Measurements from ENCODE around the gene NDUFAF4.

NDUFAF4 gene

GRCh38 chr6:96917098-96917497 lies 19.4 kb upstream of the NDUFAF4 start:
- no peaks in the 10 kb centered on the region for H3K36me3 ChIP-seq (ENCODE audit: control insufficient read depth, insufficient read depth, low read length)
- peaks cover 9% of the 10 kb centered on the region for H3K4me1 ChIP-seq
- H3K27me3 ChIP-seq (ENCODE audit: control insufficient read depth, insufficient read depth, low read length), result no peaks in the 10 kb centered on the region
- no peak for TF ChIP-seq CTCF (IDR thresholded peaks at IDR 0.05)
- no peak overlapping the region for H3K4me3 ChIP-seq (ENCODE audit: low read depth, low read length)
- no peaks in the 10 kb centered on the region for H3K79me2 ChIP-seq
- no peaks in the 10 kb centered on the region for H3K9me3 ChIP-seq (ENCODE audit: control insufficient read depth, low read length)
- H2AFZ ChIP-seq, result no peak overlapping the region
- no peak overlapping the region for H3K9ac ChIP-seq
- H3K4me2 ChIP-seq (ENCODE audit: low read length), result no peak overlapping the region
- H3K27ac ChIP-seq, result no peak overlapping the region

GRCh38 chr6:96913621-96914020 lies 15.9 kb upstream of the NDUFAF4 start:
- H3K4me2 ChIP-seq (ENCODE audit: low read length), result no peak overlapping the region
- no peak overlapping the region for H3K27ac ChIP-seq
- H2AFZ ChIP-seq, result no peak overlapping the region
- H3K79me2 ChIP-seq, result no peaks in the 10 kb centered on the region
- no peaks in the 10 kb centered on the region for H3K36me3 ChIP-seq (ENCODE audit: control insufficient read depth, insufficient read depth, low read length)
- no peak overlapping the region for H3K9ac ChIP-seq
- H3K27me3 ChIP-seq (ENCODE audit: control insufficient read depth, insufficient read depth, low read length), result no peaks in the 10 kb centered on the region
- TF ChIP-seq CTCF (IDR thresholded peaks at IDR 0.05), result no peak
- no peaks in the 10 kb centered on the region for H3K4me1 ChIP-seq
- H3K9me3 ChIP-seq (ENCODE audit: control insufficient read depth, low read length), result no peaks in the 10 kb centered on the region
- H3K4me3 ChIP-seq (ENCODE audit: low read depth, low read length), result no peak overlapping the region

GRCh38 chr6:96911751-96912150 lies 14.1 kb upstream of the NDUFAF4 start:
- no peak for TF ChIP-seq CTCF (IDR thresholded peaks at IDR 0.05)
- Histone ChIP-seq H2AFZ (no peak overlapping the region), H3K27me3 (ENCODE audit: control insufficient read depth, insufficient read depth, low read length) (no peaks in the 10 kb centered on the region), H3K4me1 (no peaks in the 10 kb centered on the region), H3K9me3 (ENCODE audit: control insufficient read depth, low read length) (no peaks in the 10 kb centered on the region), H3K79me2 (no peaks in the 10 kb centered on the region), H3K9ac (no peak overlapping the region), H3K4me3 (ENCODE audit: low read depth, low read length) (no peak overlapping the region), H3K36me3 (ENCODE audit: control insufficient read depth, insufficient read depth, low read length) (no peaks in the 10 kb centered on the region), H3K4me2 (ENCODE audit: low read length) (no peak overlapping the region), H3K27ac (no peak overlapping the region)

GRCh38 chr6:96911171-96911570 lies 13.5 kb upstream of the NDUFAF4 start:
- no peaks in the 10 kb centered on the region for H3K27me3 ChIP-seq (ENCODE audit: control insufficient read depth, insufficient read depth, low read length)
- H3K27ac ChIP-seq, result no peak overlapping the region
- no peak overlapping the region for H3K4me2 ChIP-seq (ENCODE audit: low read length)
- no peaks in the 10 kb centered on the region for H3K9me3 ChIP-seq (ENCODE audit: control insufficient read depth, low read length)
- H3K9ac ChIP-seq, result no peak overlapping the region
- no peaks in the 10 kb centered on the region for H3K4me1 ChIP-seq
- no peak overlapping the region for H3K4me3 ChIP-seq (ENCODE audit: low read depth, low read length)
- no peaks in the 10 kb centered on the region for H3K79me2 ChIP-seq
- no peak for TF ChIP-seq CTCF (IDR thresholded peaks at IDR 0.05)
- no peaks in the 10 kb centered on the region for H3K36me3 ChIP-seq (ENCODE audit: control insufficient read depth, insufficient read depth, low read length)
- no peak overlapping the region for H2AFZ ChIP-seq

GRCh38 chr6:96909811-96910210 lies 12.1 kb upstream of the NDUFAF4 start:
- H3K9ac ChIP-seq, result no peak overlapping the region
- H3K4me1 ChIP-seq, result no peaks in the 10 kb centered on the region
- no peaks in the 10 kb centered on the region for H3K79me2 ChIP-seq
- H3K27me3 ChIP-seq (ENCODE audit: control insufficient read depth, insufficient read depth, low read length), result no peaks in the 10 kb centered on the region
- H3K27ac ChIP-seq, result no peak overlapping the region
- no peaks in the 10 kb centered on the region for H3K9me3 ChIP-seq (ENCODE audit: control insufficient read depth, low read length)
- H3K4me3 ChIP-seq (ENCODE audit: low read depth, low read length), result no peak overlapping the region
- no peak overlapping the region for H3K4me2 ChIP-seq (ENCODE audit: low read length)
- no peak for TF ChIP-seq CTCF (IDR thresholded peaks at IDR 0.05)
- H2AFZ ChIP-seq, result no peak overlapping the region
- no peaks in the 10 kb centered on the region for H3K36me3 ChIP-seq (ENCODE audit: control insufficient read depth, insufficient read depth, low read length)

Data from parathyroid adenoma (tissue), 2 donors.